IMR-90 (cell line): ENCODE results near the gene PHKG2.
A peak's percentile ranks its signal among the peaks of the same experiment; 100 is the strongest.

Source experiments
- CEBPB ChIP-seq: IDR thresholded peaks from 2 replicates; pipeline ENCODE4 v1.6.1; 2012; ENCODE audit warnings: low read depth, low read length, improper control_type of control experiment
- FOS ChIP-seq: fragments of 150-350 bp; IDR thresholded peaks from 2 replicates; pipeline ENCODE4 v1.6.1; 2016; ENCODE audit warnings: low read depth, low read length
- MAFK ChIP-seq: IDR thresholded peaks from 2 replicates; pipeline ENCODE4 v1.6.1; 2012; ENCODE audit warnings: low read depth, low read length, improper control_type of control experiment
- MAZ ChIP-seq: IDR thresholded peaks from 2 replicates; pipeline ENCODE4 v1.6.1; 2012; ENCODE audit warnings: low read depth, mild to moderate bottlenecking, low read length, improper control_type of control experiment, moderate library complexity, borderline replicate concordance
- MXI1 ChIP-seq: IDR thresholded peaks from 2 replicates; pipeline ENCODE4 v1.6.1; 2012; ENCODE audit warnings: low read depth, mild to moderate bottlenecking, low read length, moderate library complexity, borderline replicate concordance
- POLR2A ChIP-seq: IDR thresholded peaks from 2 replicates; pipeline ENCODE4 v1.6.1; 2012; ENCODE audit warnings: mild to moderate bottlenecking, low read depth, low read length
- RAD21 ChIP-seq: IDR thresholded peaks from 2 replicates; pipeline ENCODE4 v1.6.1; 2012; ENCODE audit warnings: low read length, improper control_type of control experiment
- RCOR1 ChIP-seq: IDR thresholded peaks from 2 replicates; pipeline ENCODE4 v1.6.1; 2012; ENCODE audit warnings: mild to moderate bottlenecking, low read length, improper control_type of control experiment; ENCODE audit not compliant: insufficient replicate concordance
- SMC3 ChIP-seq: fragments of 150-350 bp; IDR thresholded peaks from 2 replicates; pipeline ENCODE4 v1.6.1; 2016; ENCODE audit warnings: low read depth, mild to moderate bottlenecking, antibody characterized with exemption, low read length, moderate library complexity
- TF ChIP-seq, protein P1 (sequence below): conservative IDR thresholded peaks from 2 replicates; pipeline ENCODE4 v1.5.1; 2012; ENCODE audit warnings: mild to moderate bottlenecking, low read depth, low read length, improper control_type of control experiment
- TF ChIP-seq, protein P2 (sequence below): fragments of 150-350 bp; IDR thresholded peaks from 2 replicates; pipeline ENCODE4 v1.6.1; 2016; ENCODE audit warnings: low read depth, mild to moderate bottlenecking, low read length, moderate library complexity, borderline replicate concordance
- TF ChIP-seq, protein P3 (sequence below): fragments of 150-350 bp; IDR thresholded peaks from 2 replicates; pipeline ENCODE4 v1.6.1; 2017; ENCODE audit warnings: mild to moderate bottlenecking, antibody characterized with exemption, low read length, low read depth

DNA sequence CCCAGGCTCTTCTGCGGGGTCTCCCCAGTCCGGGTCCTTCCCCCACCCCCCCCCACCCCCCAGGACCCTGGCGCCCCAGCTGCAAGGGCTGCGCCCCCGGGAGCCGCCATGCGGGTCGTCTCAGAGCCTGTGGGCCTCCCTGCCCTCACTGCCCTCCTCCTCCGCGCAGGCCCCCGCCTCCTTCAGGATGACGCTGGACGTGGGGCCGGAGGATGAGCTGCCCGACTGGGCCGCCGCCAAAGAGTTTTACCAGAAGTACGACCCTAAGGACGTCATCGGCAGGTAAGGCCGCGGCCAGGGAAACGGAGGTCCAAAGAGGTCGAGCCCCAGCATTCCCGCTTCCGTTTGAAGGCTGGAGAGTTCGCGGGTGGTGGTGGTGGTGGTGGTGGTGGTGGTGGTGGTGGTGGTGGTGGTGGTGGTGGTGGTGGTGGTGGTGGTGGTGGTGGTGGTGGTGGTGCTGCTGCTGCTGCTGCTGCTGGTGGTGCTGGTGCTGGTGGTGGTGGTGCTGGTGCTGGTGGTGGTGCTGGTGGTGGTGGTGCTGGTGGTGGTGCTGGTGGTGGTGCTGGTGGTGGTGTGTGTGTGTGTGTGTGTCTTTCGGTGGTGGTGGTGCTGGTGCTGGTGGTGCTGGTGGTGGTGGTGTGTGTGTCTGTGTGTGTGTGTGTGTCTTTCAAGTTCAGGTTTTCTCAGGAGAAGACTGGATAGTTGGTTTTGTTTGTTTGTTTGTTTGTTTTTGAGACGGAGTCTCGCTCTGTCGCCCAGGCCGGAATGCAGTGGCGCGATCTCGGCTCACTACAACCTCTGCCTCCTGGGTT, 615 bp downstream of the PHKG2 start:
- TF ChIP-seq, protein P1, sequence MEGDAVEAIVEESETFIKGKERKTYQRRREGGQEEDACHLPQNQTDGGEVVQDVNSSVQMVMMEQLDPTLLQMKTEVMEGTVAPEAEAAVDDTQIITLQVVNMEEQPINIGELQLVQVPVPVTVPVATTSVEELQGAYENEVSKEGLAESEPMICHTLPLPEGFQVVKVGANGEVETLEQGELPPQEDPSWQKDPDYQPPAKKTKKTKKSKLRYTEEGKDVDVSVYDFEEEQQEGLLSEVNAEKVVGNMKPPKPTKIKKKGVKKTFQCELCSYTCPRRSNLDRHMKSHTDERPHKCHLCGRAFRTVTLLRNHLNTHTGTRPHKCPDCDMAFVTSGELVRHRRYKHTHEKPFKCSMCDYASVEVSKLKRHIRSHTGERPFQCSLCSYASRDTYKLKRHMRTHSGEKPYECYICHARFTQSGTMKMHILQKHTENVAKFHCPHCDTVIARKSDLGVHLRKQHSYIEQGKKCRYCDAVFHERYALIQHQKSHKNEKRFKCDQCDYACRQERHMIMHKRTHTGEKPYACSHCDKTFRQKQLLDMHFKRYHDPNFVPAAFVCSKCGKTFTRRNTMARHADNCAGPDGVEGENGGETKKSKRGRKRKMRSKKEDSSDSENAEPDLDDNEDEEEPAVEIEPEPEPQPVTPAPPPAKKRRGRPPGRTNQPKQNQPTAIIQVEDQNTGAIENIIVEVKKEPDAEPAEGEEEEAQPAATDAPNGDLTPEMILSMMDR = no peak
- TF ChIP-seq POLR2A (no peak; the same call in 1 of the 2 replicates), MXI1 (no peak), RAD21 (no peak), FOS (no peak), SMC3 (no peak), MAFK (no peak), RCOR1 (no peak), MAZ (peak; percentile 72; the same call in 1 of the 2 replicates), CEBPB (no peak)
- TF ChIP-seq, protein P2, sequence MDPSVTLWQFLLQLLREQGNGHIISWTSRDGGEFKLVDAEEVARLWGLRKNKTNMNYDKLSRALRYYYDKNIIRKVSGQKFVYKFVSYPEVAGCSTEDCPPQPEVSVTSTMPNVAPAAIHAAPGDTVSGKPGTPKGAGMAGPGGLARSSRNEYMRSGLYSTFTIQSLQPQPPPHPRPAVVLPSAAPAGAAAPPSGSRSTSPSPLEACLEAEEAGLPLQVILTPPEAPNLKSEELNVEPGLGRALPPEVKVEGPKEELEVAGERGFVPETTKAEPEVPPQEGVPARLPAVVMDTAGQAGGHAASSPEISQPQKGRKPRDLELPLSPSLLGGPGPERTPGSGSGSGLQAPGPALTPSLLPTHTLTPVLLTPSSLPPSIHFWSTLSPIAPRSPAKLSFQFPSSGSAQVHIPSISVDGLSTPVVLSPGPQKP = no peak
- TF ChIP-seq, protein P3, sequence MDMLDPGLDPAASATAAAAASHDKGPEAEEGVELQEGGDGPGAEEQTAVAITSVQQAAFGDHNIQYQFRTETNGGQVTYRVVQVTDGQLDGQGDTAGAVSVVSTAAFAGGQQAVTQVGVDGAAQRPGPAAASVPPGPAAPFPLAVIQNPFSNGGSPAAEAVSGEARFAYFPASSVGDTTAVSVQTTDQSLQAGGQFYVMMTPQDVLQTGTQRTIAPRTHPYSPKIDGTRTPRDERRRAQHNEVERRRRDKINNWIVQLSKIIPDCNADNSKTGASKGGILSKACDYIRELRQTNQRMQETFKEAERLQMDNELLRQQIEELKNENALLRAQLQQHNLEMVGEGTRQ = no peak
